KBM-7 (cell line): ENCODE data around the gene ZDHHC14.

Experiments used
- DNase-seq: peaks from one replicate; pipeline ENCODE4 v3.0.0-alpha.2; 2015
- in situ Hi-C: fragments of 300-500 bp; cut with MboI; formaldehyde crosslinking; loops from 2 replicates; pipeline ENCODE4 v1.14.3; 2020; ENCODE audit warnings: low sequenced_read_pairs, low pct_unique_long_range_greater_than_20kb, mixed read lengths

ZDHHC14 gene

GRCh38 chr6:157481189-157481864 lies 100.3 kb downstream of the ZDHHC14 start:
- DNase-seq = no peak
- in situ Hi-C loops = no loop called here

GRCh38 chr6:157481865-157482249 lies 100.9 kb downstream of the ZDHHC14 start:
- DNase-seq = no peak
- in situ Hi-C loops = no loop called here

DNA sequence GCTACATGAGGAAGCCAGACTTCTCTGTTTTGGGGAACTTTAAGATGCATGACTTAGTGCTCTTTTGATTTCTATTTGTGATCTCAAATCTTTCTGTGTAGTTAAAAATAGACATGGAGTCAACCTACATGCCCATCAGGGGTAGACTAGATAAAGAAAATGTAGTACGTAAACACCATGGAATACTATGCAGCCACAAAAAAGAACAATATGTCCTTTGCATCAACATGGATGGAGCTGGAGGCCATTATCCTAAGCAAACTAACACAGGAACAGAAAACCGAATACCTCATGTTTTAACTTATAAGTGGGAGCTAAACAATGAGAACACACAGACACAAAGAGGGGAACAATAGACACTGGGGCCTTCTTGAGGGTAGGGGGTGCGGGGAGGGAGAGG lies 102.8 kb downstream of the ZDHHC14 start:
- no peak for DNase-seq
- in situ Hi-C loops = no loop called here

- in situ Hi-C loops = no loop called here
- no peak for DNase-seq
These were observed 103.2 kb downstream of the ZDHHC14 start for GRCh38 chr6:157484181-157484580.

- peak; percentile 50 for DNase-seq
- in situ Hi-C loops = no loop called here
These were observed 105.6 kb downstream of the ZDHHC14 start for GRCh38 chr6:157486572-157486971.

- in situ Hi-C loops = no loop called here
- DNase-seq = no peak
These were observed 106.3 kb downstream of the ZDHHC14 start for GRCh38 chr6:157487110-157487773.

DNA sequence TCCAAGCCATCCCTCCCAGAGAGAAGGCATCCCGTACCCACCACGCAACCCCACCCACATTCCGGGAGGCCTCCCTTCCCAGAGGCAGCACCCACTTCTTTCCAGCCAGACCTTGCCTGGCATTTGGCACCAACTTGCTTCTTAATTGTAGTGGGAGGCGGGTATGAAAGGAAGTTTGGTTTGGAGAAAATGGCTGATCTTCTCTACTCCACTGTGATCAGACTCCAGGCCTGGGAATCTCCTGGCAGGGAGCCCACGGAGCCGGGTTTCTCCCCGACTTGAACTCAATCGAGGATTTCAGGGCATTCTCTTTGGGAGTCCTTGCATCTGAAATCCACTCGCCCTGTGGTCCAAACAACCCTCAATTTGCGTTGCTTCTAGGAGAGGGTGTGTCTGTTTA lies 107.1 kb downstream of the ZDHHC14 start:
- no peak for DNase-seq
- in situ Hi-C loops = no loop called here

- no peak for DNase-seq
- in situ Hi-C loops = no loop called here
These were observed 107.7 kb downstream of the ZDHHC14 start for GRCh38 chr6:157488716-157489118.

DNA sequence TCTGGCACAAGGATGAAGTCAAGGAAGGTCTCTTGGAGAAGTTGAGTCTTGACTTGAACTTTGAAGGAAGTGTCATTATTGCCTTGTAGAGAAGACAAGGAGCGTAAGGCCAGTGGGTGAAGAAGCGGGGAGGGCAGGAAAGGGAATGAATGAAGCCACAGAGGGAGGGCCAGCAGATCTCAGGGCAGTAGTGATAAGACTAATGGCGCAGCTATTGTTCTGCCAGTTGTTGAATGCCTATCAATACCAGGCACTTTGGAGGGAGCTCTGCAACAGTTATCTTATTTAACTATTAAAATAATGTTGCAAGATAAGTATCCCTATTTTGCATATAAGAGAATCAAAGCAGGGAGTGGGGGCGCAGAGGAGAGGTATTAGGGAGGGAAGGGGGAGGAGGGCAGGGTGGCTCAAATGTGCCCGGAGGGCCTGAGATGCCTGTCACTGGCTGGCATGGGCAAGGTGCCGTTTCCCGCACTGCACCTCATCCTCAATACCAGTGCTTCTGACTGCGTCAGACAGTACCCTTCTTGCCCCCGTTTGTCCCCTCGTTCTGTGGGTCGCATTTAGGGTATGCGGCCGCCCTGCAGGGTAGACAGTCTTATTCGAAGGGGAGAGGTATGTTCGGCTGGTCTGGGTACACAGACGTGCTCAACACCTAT lies 109.8 kb downstream of the ZDHHC14 start:
- DNase-seq = no peak
- in situ Hi-C loops = no loop called here

DNA sequence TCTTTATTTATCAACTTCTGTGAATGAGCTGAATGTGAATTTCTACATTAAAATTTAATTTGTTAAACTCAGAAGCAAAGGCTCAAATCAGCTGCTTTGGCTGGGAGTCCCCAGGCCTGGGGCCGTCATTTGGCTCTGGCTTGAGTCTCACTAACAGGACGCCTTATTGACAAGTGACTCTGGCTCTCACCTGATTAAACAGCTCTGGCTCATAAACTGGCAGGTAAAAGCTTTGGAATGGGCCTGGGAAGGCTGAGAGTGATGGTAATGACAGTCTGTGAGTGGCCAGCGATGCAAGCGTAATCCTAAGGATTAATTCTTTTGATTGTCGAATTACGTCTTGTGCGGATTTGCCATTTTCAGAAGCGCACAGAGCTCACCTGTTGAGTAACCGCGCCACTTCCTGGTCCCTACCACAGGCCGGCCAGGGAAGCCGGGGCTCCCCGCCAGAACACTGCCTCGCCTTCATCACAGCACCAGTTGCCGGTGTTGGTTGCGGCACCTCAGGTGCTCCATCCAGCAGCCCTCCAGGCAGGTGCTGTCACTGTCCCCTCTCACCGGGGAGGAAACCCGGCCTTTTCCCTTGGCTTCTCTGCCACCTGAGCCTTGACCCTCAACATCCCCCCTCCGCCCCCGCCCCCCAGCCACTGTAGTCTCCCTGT lies 110.7 kb downstream of the ZDHHC14 start:
- in situ Hi-C loops = no loop called here
- no peak for DNase-seq

GRCh38 chr6:157492249-157492648 lies 111.3 kb downstream of the ZDHHC14 start:
- no peak for DNase-seq
- in situ Hi-C loops = no loop called here

DNA sequence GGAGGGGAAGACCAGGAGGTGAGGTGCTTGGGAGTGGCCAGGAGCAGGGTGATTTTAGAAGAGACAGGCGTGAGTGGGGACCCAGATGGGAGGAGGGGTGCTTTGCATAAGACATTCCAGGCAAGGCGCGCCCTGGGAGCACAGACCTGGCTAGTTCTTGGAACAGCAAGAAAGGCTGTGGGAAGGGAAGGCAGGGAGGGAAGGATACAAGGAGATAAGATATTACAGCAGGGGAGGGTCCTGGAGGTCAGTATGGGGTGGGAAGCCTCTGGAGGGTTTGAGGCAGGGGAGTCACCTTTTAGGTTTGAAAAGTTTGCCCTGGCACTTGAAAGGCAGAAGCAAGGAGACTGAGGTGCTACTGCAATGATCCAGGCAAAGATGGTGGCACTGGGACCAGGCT lies 111.8 kb downstream of the ZDHHC14 start:
- in situ Hi-C loops = no loop called here

DNA sequence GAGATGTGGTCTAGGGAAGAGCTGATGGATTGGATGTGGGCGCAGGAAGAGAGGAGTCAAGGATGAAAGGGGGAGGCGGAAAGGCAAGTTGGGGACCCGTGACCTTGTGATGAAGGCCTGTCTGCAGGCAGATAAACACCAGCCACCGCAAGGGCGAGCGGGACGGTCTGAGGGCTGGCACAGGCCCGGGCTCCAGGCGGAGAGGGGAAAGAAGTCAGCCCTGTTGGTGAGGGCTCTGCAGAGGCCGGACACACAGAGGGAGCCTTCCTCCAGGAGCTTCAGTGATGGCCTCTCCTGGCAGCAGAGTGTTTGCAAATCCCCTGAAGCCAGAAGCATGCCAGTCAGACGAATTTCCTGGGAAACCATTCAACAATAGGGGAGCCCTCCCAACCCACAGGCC lies 112.2 kb downstream of the ZDHHC14 start:
- DNase-seq = no peak
- in situ Hi-C loops = no loop called here

More for the DNA sequence above, 111.8 kb downstream of the ZDHHC14 start:
- DNase-seq = no peak

GRCh38 chr6:157493576-157493975 lies 112.6 kb downstream of the ZDHHC14 start:
- in situ Hi-C loops = no loop called here
- no peak for DNase-seq

DNA sequence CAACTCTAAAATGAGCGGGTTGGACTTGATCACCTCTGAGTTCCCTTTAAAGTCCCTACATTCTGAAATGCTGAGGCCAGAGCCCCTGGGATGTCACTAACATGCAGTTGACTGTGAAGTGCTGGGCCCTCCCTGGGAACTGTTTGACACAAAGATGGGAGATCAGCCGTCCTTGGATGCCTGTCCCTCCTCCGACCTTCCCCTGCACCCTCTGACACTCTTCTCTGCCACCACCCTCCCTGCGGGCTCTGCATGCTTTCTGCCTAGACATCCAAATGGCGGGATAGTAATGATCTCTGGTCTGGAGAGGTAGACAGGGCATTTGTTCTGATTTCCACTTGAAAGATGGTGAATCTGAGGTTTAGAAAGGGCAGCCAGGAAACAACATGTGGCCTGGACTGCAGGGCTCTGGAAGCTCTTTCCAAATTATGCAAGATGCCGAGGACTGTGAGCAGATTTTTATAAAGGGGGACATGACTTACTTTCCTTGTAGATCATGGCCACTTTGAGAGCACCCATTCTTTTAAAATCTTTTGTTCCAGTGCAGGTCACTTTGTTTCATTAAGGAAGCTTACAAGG lies 113.2 kb downstream of the ZDHHC14 start:
- no peak for DNase-seq
- in situ Hi-C loops = no loop called here

DNA sequence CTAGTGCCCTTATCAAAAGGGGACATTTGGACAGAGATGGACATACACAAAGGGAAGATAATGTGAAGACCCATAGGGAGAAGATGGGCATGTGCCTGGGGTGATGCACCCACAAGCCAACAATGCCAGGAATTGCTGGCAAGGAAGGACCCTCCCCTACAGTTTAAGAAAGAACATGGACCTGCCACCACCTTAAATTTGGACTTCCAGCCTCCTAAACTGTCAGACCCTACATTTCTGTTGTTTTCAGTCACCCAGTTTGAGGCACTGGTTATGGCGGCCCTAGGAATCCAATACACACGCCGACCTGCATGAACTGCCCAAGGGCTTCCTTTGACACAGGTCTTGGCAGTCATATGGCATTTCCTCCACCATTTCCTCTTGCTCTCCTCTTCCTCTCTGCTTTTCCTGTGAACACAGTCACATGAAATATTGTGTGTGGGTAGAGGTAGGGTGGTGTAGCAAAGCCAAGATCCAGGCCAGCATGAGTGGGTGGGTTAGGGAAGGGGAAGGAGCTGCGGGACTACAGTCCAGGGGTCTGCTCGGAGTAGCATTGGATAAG lies 115.6 kb downstream of the ZDHHC14 start:
- in situ Hi-C loops = no loop called here
- DNase-seq = no peak

GRCh38 chr6:157497579-157497978 lies 116.6 kb downstream of the ZDHHC14 start:
- in situ Hi-C loops = no loop called here
- no peak for DNase-seq

GRCh38 chr6:157498817-157499216 lies 117.8 kb downstream of the ZDHHC14 start:
- DNase-seq = no peak
- in situ Hi-C loops = no loop called here

DNA sequence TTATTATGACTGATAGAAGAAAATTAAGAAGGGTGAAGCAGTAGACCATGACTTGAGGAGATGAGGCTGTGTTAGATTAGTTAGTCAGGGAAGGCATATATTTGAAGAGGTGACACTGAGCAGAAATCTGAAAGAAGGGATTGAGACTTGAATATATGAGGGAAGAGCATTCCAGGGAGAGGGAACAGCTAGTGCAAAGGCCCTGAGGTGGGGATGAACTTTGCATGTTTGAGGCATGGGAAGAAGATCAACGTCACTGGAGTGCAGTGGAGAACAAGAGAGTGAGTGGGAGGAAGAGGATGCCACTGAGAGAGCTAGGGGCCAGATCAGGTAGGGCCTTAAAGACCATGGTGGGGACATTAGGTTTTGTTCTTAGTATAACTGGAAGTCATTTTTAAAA lies 119.0 kb downstream of the ZDHHC14 start:
- no peak for DNase-seq
- in situ Hi-C loops = no loop called here
